H9 (cell line): ENCODE measurements around the gene SWAP70. TPM values are rescaled to one million over a fixed set of nuclear protein-coding genes. Genes with fewer than 3 reads are reported as not detected.
A peak's percentile ranks its signal among the peaks of the same experiment; 100 is the strongest.

Experiments
- DNase-seq: peaks from one replicate; pipeline ENCODE4 v3.0.0-alpha.2; 2017
- H2AFZ ChIP-seq: one replicate; pipeline ENCODE4 v1.6.1; 2013; ENCODE audit warnings: mild to moderate bottlenecking, low read length, control low read depth, moderate library complexity
- H2AK5ac ChIP-seq: 2 replicates; pipeline ENCODE4 v1.6.1; 2013; ENCODE audit warnings: low read length, control low read depth, mixed read lengths; ENCODE audit not compliant: insufficient read length
- H2BK120ac ChIP-seq: one replicate; pipeline ENCODE4 v1.6.1; 2013; ENCODE audit warnings: low read depth, mild to moderate bottlenecking, low read length, control low read depth, inconsistent platforms; ENCODE audit not compliant: poor library complexity, severe bottlenecking
- H2BK12ac ChIP-seq: 2 replicates; pipeline ENCODE4 v1.6.1; 2013; ENCODE audit warnings: low read length, control low read depth, mixed read lengths, low read depth; ENCODE audit not compliant: insufficient read length
- H2BK15ac ChIP-seq: 2 replicates; pipeline ENCODE4 v1.6.1; 2013; ENCODE audit warnings: low read depth, low read length, control low read depth
- H2BK20ac ChIP-seq: one replicate; pipeline ENCODE4 v1.6.1; 2013; ENCODE audit warnings: low read depth, mild to moderate bottlenecking, low read length, control low read depth, inconsistent platforms; ENCODE audit not compliant: poor library complexity, severe bottlenecking
- H2BK5ac ChIP-seq: 2 replicates; pipeline ENCODE4 v1.6.1; 2013; ENCODE audit warnings: low read length, control low read depth, mixed read lengths; ENCODE audit not compliant: insufficient read length
- H3K14ac ChIP-seq: 2 replicates; pipeline ENCODE4 v1.6.1; 2013; ENCODE audit warnings: low read length, control low read depth; ENCODE audit not compliant: insufficient read depth
- H3K18ac ChIP-seq: 2 replicates; pipeline ENCODE4 v1.6.1; 2013; ENCODE audit warnings: low read depth, mild to moderate bottlenecking, mixed read lengths, low read length, control low read depth; ENCODE audit not compliant: insufficient read length
- H3K23ac ChIP-seq: 2 replicates; pipeline ENCODE4 v1.6.1; 2013; ENCODE audit warnings: low read length, control low read depth, mixed read lengths, low read depth; ENCODE audit not compliant: insufficient read length
- H3K23me2 ChIP-seq: 2 replicates; pipeline ENCODE4 v1.6.1; 2013; ENCODE audit warnings: low read depth, mild to moderate bottlenecking, mixed read lengths, low read length, control low read depth; ENCODE audit not compliant: insufficient read length, poor library complexity, severe bottlenecking
- H3K27ac ChIP-seq: 2 replicates; pipeline ENCODE4 v1.5.1; 2013; ENCODE audit warnings: low read length, control low read depth, mixed read lengths, low read depth; ENCODE audit not compliant: insufficient read length
- H3K27me3 ChIP-seq: 2 replicates; pipeline ENCODE4 v1.6.1; 2013; ENCODE audit warnings: low read length, control low read depth, inconsistent platforms; ENCODE audit not compliant: insufficient read depth
- H3K4ac ChIP-seq: 2 replicates; pipeline ENCODE4 v1.6.1; 2013; ENCODE audit warnings: low read depth, mild to moderate bottlenecking, control low read depth, inconsistent platforms, low read length, moderate library complexity
- H3K4me1 ChIP-seq: 2 replicates; pipeline ENCODE4 v1.6.1; 2013; ENCODE audit warnings: low read length, control low read depth, inconsistent platforms; ENCODE audit not compliant: insufficient read depth
- H3K4me2 ChIP-seq: 2 replicates; pipeline ENCODE4 v1.6.1; 2013; ENCODE audit warnings: low read length, control low read depth, mixed read lengths; ENCODE audit not compliant: insufficient read length, insufficient read depth
- H3K56ac ChIP-seq: 2 replicates; pipeline ENCODE4 v1.6.1; 2013; ENCODE audit warnings: low read depth, mild to moderate bottlenecking, mixed read lengths, low read length, control low read depth; ENCODE audit not compliant: insufficient read length
- H3K79me1 ChIP-seq: 2 replicates; pipeline ENCODE4 v1.6.1; 2013; ENCODE audit warnings: low read depth, mild to moderate bottlenecking, moderate library complexity, low read length, control low read depth, inconsistent platforms; ENCODE audit not compliant: insufficient read depth, poor library complexity, severe bottlenecking
- H3K79me2 ChIP-seq: 2 replicates; pipeline ENCODE4 v1.6.1; 2013; ENCODE audit warnings: low read length, control low read depth, inconsistent platforms; ENCODE audit not compliant: insufficient read depth
- H3K9ac ChIP-seq: 2 replicates; pipeline ENCODE4 v1.6.1; 2013; ENCODE audit warnings: low read length, control low read depth, mixed read lengths; ENCODE audit not compliant: insufficient read length; ENCODE audit errors: extremely low read depth
- H3K9me3 ChIP-seq: one replicate; pipeline ENCODE4 v1.6.1; 2013; ENCODE audit warnings: low read depth, low read length, inconsistent platforms; ENCODE audit not compliant: control insufficient read depth
- H3T11ph ChIP-seq: one replicate; pipeline ENCODE4 v1.6.1; 2013; ENCODE audit warnings: mild to moderate bottlenecking, low read length, control low read depth, inconsistent platforms
- H4K20me1 ChIP-seq: one replicate; pipeline ENCODE4 v1.6.1; 2013; ENCODE audit not compliant: control insufficient read depth, insufficient read length, insufficient read depth
- H4K5ac ChIP-seq: 2 replicates; pipeline ENCODE4 v1.6.1; 2013; ENCODE audit warnings: low read depth, mild to moderate bottlenecking, mixed read lengths, low read length, control low read depth; ENCODE audit not compliant: insufficient read length
- H4K8ac ChIP-seq: replicated peaks from 2 replicates; pipeline ENCODE4 v1.6.1; 2013; ENCODE audit warnings: low read length, control low read depth, mixed read lengths, low read depth; ENCODE audit not compliant: insufficient read length
- H4K91ac ChIP-seq: 2 replicates; pipeline ENCODE4 v1.6.1; 2013; ENCODE audit warnings: low read depth, mild to moderate bottlenecking, moderate library complexity, mixed read lengths, low read length, control low read depth; ENCODE audit not compliant: insufficient read length
- H3K27ac Mint-ChIP-seq, 3 experiments: 2 replicates in 2 of 3; 3 replicates in 1 of 3; pipeline ENCODE4 v1.8.0; 2020 to 2021; ENCODE audit warnings: mixed read lengths in 3 of 3, mild to moderate bottlenecking in 1 of 3, moderate library complexity in 1 of 3
- H3K27me3 Mint-ChIP-seq: 2 replicates; pipeline ENCODE4 v1.8.0; 2021; ENCODE audit warnings: low read depth, mild to moderate bottlenecking, moderate library complexity, mixed read lengths
- H3K36me3 Mint-ChIP-seq, 3 experiments: 2 replicates in 2 of 3; 3 replicates in 1 of 3; pipeline ENCODE4 v1.8.0; 2020 to 2021; ENCODE audit warnings: low read depth in 3 of 3, mixed read lengths in 3 of 3; ENCODE audit not compliant: insufficient read depth in 1 of 3
- H3K4me1 Mint-ChIP-seq, 2 experiments: 2 replicates each; pipeline ENCODE4 v1.8.0; 2020; ENCODE audit warnings: mixed read lengths in 2 of 2
- H3K4me3 Mint-ChIP-seq, 2 experiments: 2 replicates in 1 of 2; 3 replicates in 1 of 2; pipeline ENCODE4 v1.8.0; 2020 to 2021; ENCODE audit warnings: mild to moderate bottlenecking in 2 of 2, mixed read lengths in 2 of 2, moderate library complexity in 1 of 2
- H3K9me3 Mint-ChIP-seq, 2 experiments: 2 replicates in 1 of 2; 3 replicates in 1 of 2; pipeline ENCODE4 v1.8.0; 2020; ENCODE audit warnings: mild to moderate bottlenecking in 2 of 2, mixed read lengths in 2 of 2, moderate library complexity in 1 of 2
- CTCF ChIP-seq: fragments of 200-600 bp; sonication (generic); conservative IDR thresholded peaks from 3 replicates; pipeline ENCODE4 v1.8.0; 2021; ENCODE audit warnings: antibody characterized with exemption, mild to moderate bottlenecking
- WGBS: extraction: QIAGEN DNeasy Blood & Tissue Kit; methylation state at CpG from one replicate; pipeline ENCODE4 v1.1.7; 2013; ENCODE audit warnings: missing lambda C conversion rate, low lambda C conversion rate, mixed read lengths; ENCODE audit not compliant: insufficient read length; ENCODE audit errors: extremely low coverage; 5-methylcytosine and 5-hydroxymethylcytosine counted together
- total RNA-seq: library from RNA; stranded (reverse); gene quantifications from 2 replicates; pipeline ENCODE4 v1.2.1, GENCODE V29; 2021

The SWAP70 gene
- total RNA-seq, 1 experiment from 2014 or later = 34.4 TPM

- Histone ChIP-seq H4K91ac (no peak overlapping the region), H3K14ac (no peak overlapping the region), H4K8ac (no peak overlapping the region), H3K4me1 (peaks cover 10% of the 10 kb centered on the region; the same call in 1 of the 2 replicates), H3T11ph (no peak overlapping the region), H4K20me1 (no peaks in the 10 kb centered on the region), H3K9me3 (no peaks in the 10 kb centered on the region), H3K9ac (no peak overlapping the region), H3K23ac (no peak overlapping the region), H3K79me1 (no peaks in the 10 kb centered on the region), H2BK12ac (no peak overlapping the region), H2BK120ac (peak overlapping the region; percentile 28), H4K5ac (no peak overlapping the region), H3K23me2 (no peaks in the 10 kb centered on the region), H3K27me3 (no peaks in the 10 kb centered on the region), H3K79me2 (no peaks in the 10 kb centered on the region), H3K18ac (peak overlapping the region; percentile 54), H3K27ac (no peak overlapping the region), H3K56ac (no peak overlapping the region), H2AFZ (no peak overlapping the region), H2BK20ac (no peak overlapping the region), H2BK15ac (no peak overlapping the region), H3K4me2 (no peak overlapping the region), H3K4ac (no peak overlapping the region; the same call in 1 of the 2 replicates), H2AK5ac (peak overlapping the region; percentile 62), H2BK5ac (no peak overlapping the region)
- WGBS = no CpG with 5 or more reads among the region's 5 CpGs
- Mint-ChIP-seq H3K36me3 (peaks cover 20 to 38% (median 26%) of the 10 kb centered on the region in 3 experiments; a peak in 6 of 7 replicates), H3K27ac (peak overlapping the region in 2 of 3 experiments; percentile 7 to 78; a peak in 4 of 7 replicates), H3K4me1 (peaks cover 35 to 36% of the 10 kb centered on the region in 2 experiments), H3K9me3 (no peaks in the 10 kb centered on the region), H3K27me3 (no peaks in the 10 kb centered on the region), H3K4me3 (no peak overlapping the region; a peak in 1 of 5 replicates)
- DNase-seq = no peak
- no peak for TF ChIP-seq CTCF
Measured at GRCh38 chr11:9777525-9777924, 113.6 kb downstream of the SWAP70 start.
